ENCODE measurements around the gene C2CD2.
A peak's percentile ranks its signal among the peaks of the same experiment; 100 is the strongest.

C2CD2 gene

DNA sequence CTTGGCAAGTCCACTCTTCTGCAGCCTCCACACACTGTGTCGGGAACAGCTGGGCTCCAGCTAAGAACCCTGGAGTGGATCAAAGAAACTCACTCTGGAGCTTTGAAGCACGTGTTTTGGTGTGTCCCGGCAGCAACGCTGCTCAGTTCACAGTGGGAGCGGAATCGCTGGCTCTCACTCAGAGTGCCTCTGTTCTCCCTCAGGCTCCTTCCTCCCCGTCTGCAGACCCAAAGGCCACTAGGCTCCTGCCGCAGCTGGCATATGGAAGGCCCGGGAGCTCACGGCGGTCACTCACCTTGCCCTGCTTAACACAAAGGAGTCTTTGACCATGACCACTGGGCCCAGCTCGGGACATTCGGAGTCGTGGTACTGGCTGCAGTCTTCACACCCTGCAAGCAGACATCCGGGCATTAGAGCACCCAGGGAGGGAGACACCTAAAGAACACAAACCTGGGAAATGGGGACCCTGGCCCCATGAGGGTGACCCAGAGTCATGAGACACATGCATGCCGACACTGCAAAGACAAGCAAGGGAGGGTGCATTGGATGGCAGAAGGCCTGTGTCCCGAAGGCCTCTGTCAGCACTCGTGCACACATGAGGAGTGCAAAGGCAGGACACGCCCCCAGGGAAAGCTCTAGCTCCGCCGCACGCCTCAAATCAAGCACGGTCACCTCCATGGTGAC, 94.4 kb downstream of the C2CD2 start:
- H3K27ac Mint-ChIP-seq, result no peak overlapping the region
- DNase-seq, result no peak
- no peak for ATAC-seq (replicated peaks)
- peaks cover 28% of the 10 kb centered on the region for H3K36me3 Mint-ChIP-seq (ENCODE audit: insufficient read depth)
- H3K4me1 Mint-ChIP-seq (ENCODE audit: low read depth in 2 of 2), result peaks cover 3 to 6% of the 10 kb centered on the region in 2 donors
- H3K27me3 Mint-ChIP-seq, result no peaks in the 10 kb centered on the region
- no peaks in the 10 kb centered on the region for H3K9me3 Mint-ChIP-seq
- H3K4me3 Mint-ChIP-seq, result no peak overlapping the region

DNA sequence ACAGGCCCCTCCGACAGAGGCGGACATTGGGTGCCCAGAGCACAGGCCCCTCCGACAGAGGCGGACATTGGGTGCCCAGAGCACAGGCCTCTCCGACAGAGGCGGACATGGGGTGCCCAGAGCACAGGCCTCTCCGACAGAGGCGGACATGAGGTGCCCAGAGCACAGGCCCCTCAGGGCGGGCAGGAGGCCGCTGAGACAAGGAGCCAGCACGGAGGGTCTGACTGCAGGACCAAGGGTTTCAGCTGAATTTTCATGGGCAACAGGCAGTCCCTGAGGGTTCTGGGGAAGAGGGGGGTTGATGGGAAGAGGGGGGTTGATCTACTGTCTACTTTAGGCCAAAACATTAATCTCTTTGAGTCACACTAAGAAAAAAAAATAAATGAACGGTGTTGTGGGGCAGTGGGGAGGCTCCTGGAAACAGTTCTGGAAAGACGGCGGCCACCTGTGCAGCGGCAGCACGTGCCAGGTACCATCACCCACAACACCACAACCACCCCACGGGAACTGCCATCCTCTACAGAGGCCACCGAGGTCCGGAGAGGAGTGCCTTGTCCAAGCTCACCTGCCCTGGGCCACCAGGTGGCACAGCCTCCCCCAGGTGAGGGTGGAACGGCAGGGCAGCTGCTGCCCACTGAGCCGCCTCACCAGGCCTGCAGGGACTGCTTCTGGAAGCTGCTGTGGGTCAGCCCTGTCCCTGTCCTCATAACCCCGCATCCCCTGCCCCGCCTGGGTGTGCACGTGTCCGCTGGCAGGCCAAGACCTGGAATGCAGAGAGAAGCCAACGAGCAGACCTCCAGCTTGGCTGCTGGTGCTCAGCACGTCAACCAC, 95.1 kb downstream of the C2CD2 start:
- Mint-ChIP-seq H3K36me3 (ENCODE audit: insufficient read depth) (peaks cover 27% of the 10 kb centered on the region), H3K4me1 (ENCODE audit: low read depth in 2 of 2) (peaks cover 3 to 4% of the 10 kb centered on the region in 2 donors), H3K9me3 (no peaks in the 10 kb centered on the region), H3K27me3 (no peaks in the 10 kb centered on the region), H3K27ac (no peak overlapping the region), H3K4me3 (no peak overlapping the region)
- DNase-seq (no peak), ATAC-seq (replicated peaks) (no peak)

DNA sequence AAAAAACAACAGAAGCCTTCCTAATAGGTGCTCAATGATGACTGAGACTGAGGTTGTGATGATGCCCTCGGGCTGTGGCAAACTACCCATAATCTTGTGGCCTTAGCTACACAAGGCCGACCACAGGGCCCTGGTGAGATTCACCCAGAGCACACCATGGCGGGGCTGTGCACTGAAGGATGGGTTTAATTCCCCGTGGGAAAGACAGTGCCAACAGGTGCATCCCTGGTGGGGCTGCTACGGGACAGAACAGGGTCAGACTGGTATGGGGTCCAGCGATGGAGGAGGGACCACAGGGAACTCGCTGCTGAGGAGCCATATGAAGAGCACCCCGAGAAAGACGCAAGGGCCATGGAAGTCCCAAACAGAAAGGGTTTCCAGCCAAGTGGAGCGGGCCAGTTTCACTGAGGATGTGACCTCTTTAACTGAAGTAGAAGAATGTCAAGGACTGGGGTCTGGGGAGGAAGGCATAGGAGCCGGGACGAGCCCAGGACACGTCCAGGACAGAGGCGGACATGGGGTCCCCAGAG, 96.0 kb downstream of the C2CD2 start:
- DNase-seq (no peak), ATAC-seq (replicated peaks) (no peak)
- Mint-ChIP-seq H3K9me3 (no peaks in the 10 kb centered on the region), H3K4me1 (ENCODE audit: low read depth in 2 of 2) (peaks cover 3 to 4% of the 10 kb centered on the region in 2 donors), H3K4me3 (no peak overlapping the region), H3K36me3 (ENCODE audit: insufficient read depth) (peaks cover 27% of the 10 kb centered on the region), H3K27me3 (no peaks in the 10 kb centered on the region), H3K27ac (peak overlapping the region in 1 of 2 donors; percentile 29)

GRCh38 chr21:41856572-41856971, 97.2 kb downstream of the C2CD2 start:
- DNase-seq, result no peak
- Mint-ChIP-seq H3K4me1 (ENCODE audit: low read depth in 2 of 2) (peaks cover 0 to 2% of the 10 kb centered on the region in 2 donors), H3K9me3 (no peaks in the 10 kb centered on the region), H3K4me3 (no peak overlapping the region), H3K27ac (peak overlapping the region; percentile 65 to 81), H3K36me3 (ENCODE audit: insufficient read depth) (peaks cover 27% of the 10 kb centered on the region), H3K27me3 (no peaks in the 10 kb centered on the region)
- no peak for ATAC-seq (replicated peaks)

GRCh38 chr21:41854426-41854995, 99.3 kb downstream of the C2CD2 start:
- Mint-ChIP-seq H3K4me3 (no peak overlapping the region), H3K27ac (no peak overlapping the region), H3K36me3 (ENCODE audit: insufficient read depth) (peaks cover 30% of the 10 kb centered on the region), H3K4me1 (ENCODE audit: low read depth in 2 of 2) (no peaks in the 10 kb centered on the region), H3K9me3 (no peaks in the 10 kb centered on the region), H3K27me3 (no peaks in the 10 kb centered on the region)
- ATAC-seq (replicated peaks) (no peak), DNase-seq (no peak)

DNA sequence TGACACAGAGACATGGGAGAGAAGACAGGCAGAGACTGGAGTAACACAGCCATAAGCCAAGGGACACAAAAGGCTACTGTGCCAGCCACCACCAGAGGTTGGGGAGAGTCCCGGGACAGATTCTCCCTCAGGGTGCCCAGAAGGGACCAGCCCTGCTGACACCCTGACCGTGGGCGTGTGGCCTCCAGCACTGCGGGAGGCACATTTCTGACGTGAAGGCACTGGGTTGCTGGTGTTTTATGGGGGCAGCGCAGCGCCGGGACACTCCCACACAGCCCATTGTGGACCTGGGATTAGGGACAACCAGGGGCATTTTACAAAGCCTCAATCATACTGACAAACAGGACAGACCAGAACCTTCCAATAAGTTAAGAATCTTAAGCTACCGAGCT, 100.9 kb downstream of the C2CD2 start:
- Mint-ChIP-seq H3K36me3 (ENCODE audit: insufficient read depth) (peaks cover 30% of the 10 kb centered on the region), H3K27ac (peak overlapping the region in 1 of 2 donors; percentile 44), H3K9me3 (no peaks in the 10 kb centered on the region), H3K27me3 (no peaks in the 10 kb centered on the region), H3K4me1 (ENCODE audit: low read depth in 2 of 2) (no peaks in the 10 kb centered on the region), H3K4me3 (no peak overlapping the region)
- no peak for DNase-seq
- ATAC-seq (replicated peaks), result no peak

GRCh38 chr21:41852151-41852928, 101.5 kb downstream of the C2CD2 start:
- H3K27ac Mint-ChIP-seq, result peak overlapping the region in 1 of 2 donors; percentile 44
- no peaks in the 10 kb centered on the region for H3K4me1 Mint-ChIP-seq (ENCODE audit: low read depth in 2 of 2)
- peaks cover 24% of the 10 kb centered on the region for H3K36me3 Mint-ChIP-seq (ENCODE audit: insufficient read depth)
- no peak for DNase-seq
- no peak overlapping the region for H3K4me3 Mint-ChIP-seq
- no peak for ATAC-seq (replicated peaks)
- H3K27me3 Mint-ChIP-seq, result no peaks in the 10 kb centered on the region
- no peaks in the 10 kb centered on the region for H3K9me3 Mint-ChIP-seq

DNA sequence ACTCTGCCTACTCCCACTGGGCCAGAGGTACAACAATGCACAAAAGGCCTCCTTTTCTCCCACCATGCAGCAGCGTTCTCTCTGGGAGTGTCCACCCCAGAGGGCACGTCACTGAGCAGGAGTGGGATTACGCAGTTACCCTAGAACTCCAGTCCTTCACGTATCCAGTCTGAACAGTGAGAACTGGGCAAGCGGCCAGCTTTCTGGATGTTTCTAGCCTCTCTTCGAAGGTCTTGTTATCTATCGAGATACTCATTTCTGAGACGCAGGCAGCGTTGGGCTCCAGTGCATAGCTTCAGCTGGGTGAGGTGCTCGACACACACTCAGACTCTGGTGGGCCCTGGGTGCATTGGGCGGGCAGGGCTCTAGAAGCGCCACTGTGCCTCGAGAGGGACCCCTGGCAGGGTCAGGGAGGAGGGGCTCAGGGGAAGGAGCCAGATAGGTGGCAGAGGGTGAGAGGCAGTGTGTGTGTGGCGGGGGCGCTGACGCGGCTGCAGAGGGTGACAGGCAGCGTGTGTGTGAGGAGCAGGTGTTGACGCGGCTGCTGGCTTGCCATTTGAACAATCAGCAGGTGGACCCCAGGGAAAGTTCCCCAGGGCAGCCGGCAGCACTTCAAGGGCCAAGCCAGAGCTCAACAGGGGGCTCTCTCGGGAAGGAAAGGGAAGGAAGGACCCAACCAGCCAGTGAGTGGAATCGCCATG, 102.6 kb downstream of the C2CD2 start:
- H3K4me1 Mint-ChIP-seq (ENCODE audit: low read depth in 2 of 2), result no peaks in the 10 kb centered on the region
- H3K9me3 Mint-ChIP-seq, result no peaks in the 10 kb centered on the region
- ATAC-seq (replicated peaks), result no peak
- peaks cover 14% of the 10 kb centered on the region for H3K36me3 Mint-ChIP-seq (ENCODE audit: insufficient read depth)
- no peaks in the 10 kb centered on the region for H3K27me3 Mint-ChIP-seq
- H3K4me3 Mint-ChIP-seq, result no peak overlapping the region
- no peak for DNase-seq
- H3K27ac Mint-ChIP-seq, result peak overlapping the region in 1 of 2 donors; percentile 18

DNA sequence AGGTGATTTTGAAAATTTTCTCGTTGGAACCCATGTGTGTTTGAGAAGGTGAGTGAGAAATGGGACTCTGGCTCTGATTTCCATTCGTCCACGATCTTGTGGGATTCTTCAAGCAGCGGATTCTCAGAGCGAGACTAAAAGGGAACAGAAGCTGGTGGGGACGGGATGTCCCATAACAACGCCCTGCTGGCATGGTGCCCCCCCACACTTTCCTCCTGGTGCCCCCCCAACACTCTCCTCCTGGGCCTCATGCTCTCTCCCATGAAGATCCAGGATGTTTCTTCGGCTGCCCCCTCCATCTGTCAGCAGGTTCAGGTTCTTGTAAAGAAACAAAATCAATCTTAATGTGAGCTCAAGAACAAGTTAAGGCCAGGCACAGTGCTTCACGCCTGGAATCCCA, 103.7 kb downstream of the C2CD2 start:
- Mint-ChIP-seq H3K4me1 (ENCODE audit: low read depth in 2 of 2) (no peaks in the 10 kb centered on the region), H3K27ac (no peak overlapping the region), H3K27me3 (no peaks in the 10 kb centered on the region), H3K36me3 (ENCODE audit: insufficient read depth) (peaks cover 13% of the 10 kb centered on the region), H3K9me3 (no peaks in the 10 kb centered on the region), H3K4me3 (no peak overlapping the region)
- no peak for ATAC-seq (replicated peaks)
- DNase-seq, result no peak

DNA sequence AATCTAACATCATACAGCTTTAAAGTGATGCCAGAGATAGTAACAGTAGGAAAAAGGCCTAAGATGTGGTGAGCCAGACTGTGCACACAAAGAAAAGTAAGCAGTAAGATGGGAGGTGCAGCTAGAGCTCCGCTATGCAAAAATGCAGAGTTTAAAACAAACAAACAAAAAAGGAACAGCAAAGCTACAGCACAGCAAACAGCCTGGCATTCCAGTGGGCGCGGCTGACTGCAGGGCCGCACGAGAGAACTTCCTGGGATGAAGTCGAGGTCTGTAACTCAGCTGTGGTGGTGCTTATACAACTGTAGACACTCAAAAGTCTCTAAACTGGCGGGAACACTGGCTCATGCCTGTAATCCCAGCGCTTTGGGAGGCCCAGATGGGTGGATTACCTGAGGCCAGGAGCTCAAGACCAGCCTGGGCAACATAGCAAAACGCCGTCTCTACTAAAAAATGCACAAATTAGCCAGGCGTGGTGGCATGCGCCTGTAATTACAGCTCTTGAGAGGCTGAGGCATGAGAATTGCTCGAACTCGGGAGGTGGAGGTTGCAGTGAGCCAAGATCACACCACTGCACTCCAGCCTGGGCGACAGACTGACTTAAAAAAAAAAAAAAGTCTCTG, 104.7 kb downstream of the C2CD2 start:
- no peak overlapping the region for H3K27ac Mint-ChIP-seq
- H3K4me3 Mint-ChIP-seq, result no peak overlapping the region
- H3K27me3 Mint-ChIP-seq, result no peaks in the 10 kb centered on the region
- H3K4me1 Mint-ChIP-seq (ENCODE audit: low read depth in 2 of 2), result no peaks in the 10 kb centered on the region
- DNase-seq, result no peak
- peaks cover 7% of the 10 kb centered on the region for H3K36me3 Mint-ChIP-seq (ENCODE audit: insufficient read depth)
- no peak for ATAC-seq (replicated peaks)
- no peaks in the 10 kb centered on the region for H3K9me3 Mint-ChIP-seq

GRCh38 chr21:41848533-41848932, 105.3 kb downstream of the C2CD2 start:
- peak overlapping the region in 1 of 2 donors; percentile 23 for H3K27ac Mint-ChIP-seq

DNA sequence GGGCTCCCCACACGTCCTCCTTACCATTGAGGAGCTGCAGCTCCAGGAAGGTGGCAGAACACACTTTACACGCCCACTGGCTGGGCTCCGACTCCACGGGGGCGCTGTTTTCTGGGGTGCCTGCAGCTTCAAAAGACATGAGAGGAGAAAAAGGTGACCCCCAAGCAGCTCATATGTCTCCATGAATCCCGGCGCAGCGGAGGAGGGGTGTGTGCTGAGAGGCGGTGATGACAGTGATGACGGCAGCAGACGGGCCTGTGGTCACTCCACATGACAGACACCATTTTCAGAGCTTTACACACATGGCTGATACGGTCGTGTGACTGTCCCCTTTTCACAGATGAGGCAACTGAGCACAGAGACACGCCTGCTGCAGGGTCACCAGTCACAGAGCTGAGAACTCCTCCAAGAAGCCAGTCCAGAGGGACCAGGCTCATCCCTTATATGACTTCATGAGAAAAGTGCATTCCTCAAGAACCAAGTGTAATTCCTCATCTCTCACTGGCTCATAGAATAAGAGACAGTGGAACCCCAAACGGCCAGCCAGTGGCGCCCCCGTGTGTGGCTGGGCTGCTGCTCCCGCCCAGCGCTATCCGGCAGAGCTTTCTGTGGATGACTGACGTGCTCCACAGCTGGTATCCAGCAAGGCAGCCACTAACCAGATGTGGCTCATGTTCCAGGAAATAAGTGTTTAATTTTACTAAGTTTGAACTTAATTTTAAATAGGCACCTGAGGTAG, 106.6 kb downstream of the C2CD2 start:
- no peak for DNase-seq
- peaks cover 7% of the 10 kb centered on the region for H3K36me3 Mint-ChIP-seq (ENCODE audit: insufficient read depth)
- H3K4me1 Mint-ChIP-seq (ENCODE audit: low read depth in 2 of 2), result no peaks in the 10 kb centered on the region
- H3K9me3 Mint-ChIP-seq, result no peaks in the 10 kb centered on the region
- H3K27me3 Mint-ChIP-seq, result no peaks in the 10 kb centered on the region
- ATAC-seq (replicated peaks), result no peak
- no peak overlapping the region for H3K27ac Mint-ChIP-seq
- no peak overlapping the region for H3K4me3 Mint-ChIP-seq

More at GRCh38 chr21:41848533-41848932, 105.3 kb downstream of the C2CD2 start:
- no peaks in the 10 kb centered on the region for H3K4me1 Mint-ChIP-seq (ENCODE audit: low read depth in 2 of 2)
- no peak overlapping the region for H3K4me3 Mint-ChIP-seq
- H3K36me3 Mint-ChIP-seq (ENCODE audit: insufficient read depth), result peaks cover 7% of the 10 kb centered on the region
- H3K27me3 Mint-ChIP-seq, result no peaks in the 10 kb centered on the region
- ATAC-seq (replicated peaks) (no peak), DNase-seq (no peak)
- H3K9me3 Mint-ChIP-seq, result no peaks in the 10 kb centered on the region
